ENCODE results near the gene FNDC11. TPM values are rescaled to one million over a fixed set of nuclear protein-coding genes. Genes with fewer than 3 reads are reported as not detected.

FNDC11 gene
- total RNA-seq, 2 experiments from 2014 or later = 0.10 TPM; not detected in 1

- peak; percentile 55 for DNase-seq
- CTCF ChIA-PET = interaction anchor here (0.6 to 2.7 kb wide), 29 partner anchors 7 to 583 kb away, joined by 3 to 10 read pairs (median 4); partner anchors contain the start of genes ARFRP1, PPDPF, PRPF6 and ZGPAT
- Mint-ChIP-seq H3K36me3 (ENCODE audit: low read depth) (no peaks in the 10 kb centered on the region), H3K27me3 (ENCODE audit: low read depth) (no peaks in the 10 kb centered on the region), H3K4me1 (ENCODE audit: low read depth) (peaks cover 11% of the 10 kb centered on the region), H3K4me3 (peak within 1 kb of the TSS; percentile 74), H3K27ac (peak within 1 kb of the TSS; percentile 84), H3K9me3 (no peaks in the 10 kb centered on the region)
- intact Hi-C loops (cut with micrococcal nuclease) = loop anchor here (1.0 to 10.0 kb wide), 8 partner anchors 16 to 442 kb away; partner anchors contain the start of genes ARFRP1, GMEB2, PPDPF and SAMD10
These were observed 16.9 kb upstream of the FNDC11 start, which contains the start of gene PTK6 for GRCh38 chr20:63536997-63537524. PTK6 (minus strand) TSS chr20:63537376; CDS start chr20:63537314, 62 bp downstream.

- Mint-ChIP-seq H3K27me3 (ENCODE audit: low read depth) (no peaks in the 10 kb centered on the region), H3K36me3 (ENCODE audit: low read depth) (no peaks in the 10 kb centered on the region), H3K27ac (peak overlapping the region; percentile 84), H3K9me3 (no peaks in the 10 kb centered on the region), H3K4me3 (peak overlapping the region; percentile 74), H3K4me1 (ENCODE audit: low read depth) (peaks cover 11% of the 10 kb centered on the region)
- DNase-seq = peak; percentile 98
- intact Hi-C loops (cut with micrococcal nuclease) = loop anchor here (1.0 to 10.0 kb wide), 16 partner anchors 16 to 520 kb away; partner anchors contain the start of genes ARFRP1, GMEB2, PPDPF and RTEL1
- CTCF ChIA-PET = interaction anchor here (0.7 to 2.7 kb wide), 30 partner anchors 8 to 583 kb away, joined by 3 to 10 read pairs (median 4); partner anchors contain the start of genes ARFRP1, PPDPF, PRPF6 and ZGPAT
These were observed 16.3 kb upstream of the FNDC11 start for GRCh38 chr20:63537525-63538203.

GRCh38 chr20:63538204-63539091, 15.5 kb upstream of the FNDC11 start:
- CTCF ChIA-PET = interaction anchor here (0.7 to 2.7 kb wide), 24 partner anchors 9 to 582 kb away, joined by 3 to 10 read pairs (median 4); partner anchors contain the start of genes ARFRP1, PRPF6 and ZGPAT
- intact Hi-C loops (cut with micrococcal nuclease) = loop anchor here (1.0 to 10.0 kb wide), 11 partner anchors 42 to 519 kb away; partner anchors contain the start of genes GMEB2 and RTEL1
- peak overlapping the region; percentile 84 for H3K27ac Mint-ChIP-seq
- no peaks in the 10 kb centered on the region for H3K27me3 Mint-ChIP-seq (ENCODE audit: low read depth)
- peaks cover 11% of the 10 kb centered on the region for H3K4me1 Mint-ChIP-seq (ENCODE audit: low read depth)
- no peaks in the 10 kb centered on the region for H3K36me3 Mint-ChIP-seq (ENCODE audit: low read depth)
- peak; percentile 71 for DNase-seq
- H3K9me3 Mint-ChIP-seq = no peaks in the 10 kb centered on the region
- peak overlapping the region; percentile 74 for H3K4me3 Mint-ChIP-seq

GRCh38 chr20:63539092-63539430, 14.9 kb upstream of the FNDC11 start:
- DNase-seq = no peak
- intact Hi-C loops (cut with micrococcal nuclease) = loop anchor here (2.0 to 10.0 kb wide), 4 partner anchors 42 to 243 kb away; partner anchors contain the start of gene GMEB2
- no peak overlapping the region for H3K27ac Mint-ChIP-seq
- H3K27me3 Mint-ChIP-seq (ENCODE audit: low read depth) = no peaks in the 10 kb centered on the region
- H3K9me3 Mint-ChIP-seq = no peaks in the 10 kb centered on the region
- H3K4me1 Mint-ChIP-seq (ENCODE audit: low read depth) = peaks cover 11% of the 10 kb centered on the region
- H3K4me3 Mint-ChIP-seq = no peak overlapping the region
- no peaks in the 10 kb centered on the region for H3K36me3 Mint-ChIP-seq (ENCODE audit: low read depth)
- CTCF ChIA-PET = interaction anchor here (0.7 to 1.4 kb wide), 3 partner anchors 254 to 522 kb away, joined by 3 read pairs; no protein-coding TSS in a partner anchor

- Mint-ChIP-seq H3K4me3 (no peak overlapping the region), H3K4me1 (ENCODE audit: low read depth) (peaks cover 11% of the 10 kb centered on the region), H3K27ac (no peak overlapping the region), H3K9me3 (no peaks in the 10 kb centered on the region), H3K36me3 (ENCODE audit: low read depth) (no peaks in the 10 kb centered on the region), H3K27me3 (ENCODE audit: low read depth) (no peaks in the 10 kb centered on the region)
- DNase-seq = no peak
- intact Hi-C loops (cut with micrococcal nuclease) = loop anchor here (2.0 to 10.0 kb wide), 4 partner anchors 41 to 243 kb away; partner anchors contain the start of gene GMEB2
- CTCF ChIA-PET = interaction anchor here (0.7 to 1.4 kb wide), 4 partner anchors 218 to 521 kb away, joined by 3 read pairs; no protein-coding TSS in a partner anchor
These were observed 14.3 kb upstream of the FNDC11 start for GRCh38 chr20:63539441-63540370.

GRCh38 chr20:63540417-63541186, 13.4 kb upstream of the FNDC11 start:
- no peaks in the 10 kb centered on the region for H3K9me3 Mint-ChIP-seq
- H3K27me3 Mint-ChIP-seq (ENCODE audit: low read depth) = no peaks in the 10 kb centered on the region
- intact Hi-C loops (cut with micrococcal nuclease) = no loop called here
- CTCF ChIA-PET = no interaction called here
- DNase-seq = no peak
- no peaks in the 10 kb centered on the region for H3K36me3 Mint-ChIP-seq (ENCODE audit: low read depth)
- H3K4me3 Mint-ChIP-seq = no peak overlapping the region
- peaks cover 11% of the 10 kb centered on the region for H3K4me1 Mint-ChIP-seq (ENCODE audit: low read depth)
- no peak overlapping the region for H3K27ac Mint-ChIP-seq

- Mint-ChIP-seq H3K9me3 (no peaks in the 10 kb centered on the region), H3K27ac (no peak overlapping the region), H3K36me3 (ENCODE audit: low read depth) (no peaks in the 10 kb centered on the region), H3K4me1 (ENCODE audit: low read depth) (peaks cover 8% of the 10 kb centered on the region), H3K27me3 (ENCODE audit: low read depth) (no peaks in the 10 kb centered on the region), H3K4me3 (no peak overlapping the region)
- intact Hi-C loops (cut with micrococcal nuclease) = no loop called here
- no peak for DNase-seq
- CTCF ChIA-PET = no interaction called here
These were observed 12.6 kb upstream of the FNDC11 start for GRCh38 chr20:63541371-63541770.

- H3K27ac Mint-ChIP-seq = no peak overlapping the region
- no peaks in the 10 kb centered on the region for H3K36me3 Mint-ChIP-seq (ENCODE audit: low read depth)
- H3K27me3 Mint-ChIP-seq (ENCODE audit: low read depth) = no peaks in the 10 kb centered on the region
- CTCF ChIA-PET = no interaction called here
- H3K4me3 Mint-ChIP-seq = no peak overlapping the region
- intact Hi-C loops (cut with micrococcal nuclease) = no loop called here
- DNase-seq = no peak
- no peaks in the 10 kb centered on the region for H3K9me3 Mint-ChIP-seq
- peaks cover 9% of the 10 kb centered on the region for H3K4me1 Mint-ChIP-seq (ENCODE audit: low read depth)
These were observed 11.9 kb upstream of the FNDC11 start for GRCh38 chr20:63542031-63542559.

GRCh38 chr20:63542696-63543095, 11.3 kb upstream of the FNDC11 start:
- CTCF ChIA-PET = interaction anchor here (0.6 kb wide), 1 partner anchor 224 kb away, joined by 3 read pairs; no protein-coding TSS in a partner anchor
- intact Hi-C loops (cut with micrococcal nuclease) = no loop called here
- no peaks in the 10 kb centered on the region for H3K36me3 Mint-ChIP-seq (ENCODE audit: low read depth)
- no peak for DNase-seq
- H3K27me3 Mint-ChIP-seq (ENCODE audit: low read depth) = no peaks in the 10 kb centered on the region
- H3K4me3 Mint-ChIP-seq = no peak overlapping the region
- no peak overlapping the region for H3K27ac Mint-ChIP-seq
- H3K4me1 Mint-ChIP-seq (ENCODE audit: low read depth) = peaks cover 7% of the 10 kb centered on the region
- no peaks in the 10 kb centered on the region for H3K9me3 Mint-ChIP-seq

- no peak for DNase-seq
- Mint-ChIP-seq H3K4me1 (ENCODE audit: low read depth) (peaks cover 5% of the 10 kb centered on the region), H3K4me3 (no peak overlapping the region), H3K27ac (no peak overlapping the region), H3K27me3 (ENCODE audit: low read depth) (no peaks in the 10 kb centered on the region), H3K36me3 (ENCODE audit: low read depth) (no peaks in the 10 kb centered on the region), H3K9me3 (no peaks in the 10 kb centered on the region)
- intact Hi-C loops (cut with micrococcal nuclease) = no loop called here
- CTCF ChIA-PET = interaction anchor here (0.6 kb wide), 1 partner anchor 223 kb away, joined by 3 read pairs; no protein-coding TSS in a partner anchor
These were observed 10.8 kb upstream of the FNDC11 start for GRCh38 chr20:63543131-63543530.
